Measurements from ENCODE around the gene INO80C.
A peak's percentile ranks its signal among the peaks of the same experiment; 100 is the strongest.

Gene INO80C

GRCh38 chr18:35497370-35498197, at the start of gene INO80C:
TSS of gene INO80C (minus strand) at chr18:35497960. CDS start at chr18:35497874, 86 bp downstream.
- Mint-ChIP-seq H3K4me1 (peaks cover 20% of the 10 kb centered on the region), H3K27ac (peak within 1 kb of the TSS; percentile 96), H3K36me3 (peaks cover 8% of the 10 kb centered on the region), H3K9me3 (no peaks in the 10 kb centered on the region), H3K4me3 (peak within 1 kb of the TSS; percentile 86)
- peak; percentile 96 for ATAC-seq
- DNase-seq (ENCODE audit: low spot score in 2 of 2) = peak; percentile 88 to 95

GRCh38 chr18:35547008-35547605, 49.3 kb upstream of the INO80C start:
- Mint-ChIP-seq H3K4me1 (no peaks in the 10 kb centered on the region), H3K27ac (no peak overlapping the region), H3K4me3 (no peak overlapping the region), H3K9me3 (no peaks in the 10 kb centered on the region), H3K36me3 (no peaks in the 10 kb centered on the region)
- DNase-seq (ENCODE audit: low spot score in 2 of 2) (no peak), ATAC-seq (no peak)

GRCh38 chr18:35542356-35542755, 44.6 kb upstream of the INO80C start:
- no peak for ATAC-seq
- DNase-seq (ENCODE audit: low spot score in 2 of 2) = no peak
- Mint-ChIP-seq H3K4me1 (no peaks in the 10 kb centered on the region), H3K36me3 (no peaks in the 10 kb centered on the region), H3K4me3 (no peak overlapping the region), H3K9me3 (no peaks in the 10 kb centered on the region), H3K27ac (no peak overlapping the region)

GRCh38 chr18:35535297-35535696, 37.5 kb upstream of the INO80C start:
- H3K4me1 Mint-ChIP-seq = peaks cover 6% of the 10 kb centered on the region
- DNase-seq (ENCODE audit: low spot score in 2 of 2) (no peak), ATAC-seq (peak; percentile 64)
- H3K27ac Mint-ChIP-seq = no peak overlapping the region
- H3K4me3 Mint-ChIP-seq = no peak overlapping the region
- H3K9me3 Mint-ChIP-seq = no peaks in the 10 kb centered on the region
- no peaks in the 10 kb centered on the region for H3K36me3 Mint-ChIP-seq

- DNase-seq (ENCODE audit: low spot score in 2 of 2) (no peak), ATAC-seq (no peak)
- H3K4me1 Mint-ChIP-seq = peaks cover 6% of the 10 kb centered on the region
- H3K36me3 Mint-ChIP-seq = no peaks in the 10 kb centered on the region
- no peak overlapping the region for H3K4me3 Mint-ChIP-seq
- no peak overlapping the region for H3K27ac Mint-ChIP-seq
- H3K9me3 Mint-ChIP-seq = peaks cover 4% of the 10 kb centered on the region
Measured at GRCh38 chr18:35533916-35534405, 36.2 kb upstream of the INO80C start.

GRCh38 chr18:35528749-35529274, 31.1 kb upstream of the INO80C start:
- H3K4me3 Mint-ChIP-seq = no peak overlapping the region
- no peak for ATAC-seq
- no peaks in the 10 kb centered on the region for H3K36me3 Mint-ChIP-seq
- DNase-seq (ENCODE audit: low spot score in 2 of 2) = no peak
- H3K4me1 Mint-ChIP-seq = peaks cover 21% of the 10 kb centered on the region
- H3K27ac Mint-ChIP-seq = no peak overlapping the region
- H3K9me3 Mint-ChIP-seq = peaks cover 4% of the 10 kb centered on the region

GRCh38 chr18:35526495-35527059, 28.8 kb upstream of the INO80C start:
- Mint-ChIP-seq H3K9me3 (peaks cover 4% of the 10 kb centered on the region), H3K4me1 (peaks cover 21% of the 10 kb centered on the region), H3K27ac (no peak overlapping the region), H3K4me3 (peak overlapping the region; percentile 19), H3K36me3 (no peaks in the 10 kb centered on the region)
- ATAC-seq (no peak), DNase-seq (ENCODE audit: low spot score in 2 of 2) (no peak)

- no peak for DNase-seq (ENCODE audit: low spot score in 2 of 2)
Measured at GRCh38 chr18:35525795-35526494, 28.2 kb upstream of the INO80C start.

GRCh38 chr18:35524226-35524625, 26.5 kb upstream of the INO80C start:
- DNase-seq (ENCODE audit: low spot score in 2 of 2) = no peak
- no peaks in the 10 kb centered on the region for H3K9me3 Mint-ChIP-seq

More at GRCh38 chr18:35525795-35526494, 28.2 kb upstream of the INO80C start:
- Mint-ChIP-seq H3K27ac (peak overlapping the region; percentile 33), H3K36me3 (no peaks in the 10 kb centered on the region), H3K9me3 (peaks cover 4% of the 10 kb centered on the region), H3K4me1 (peaks cover 21% of the 10 kb centered on the region), H3K4me3 (peak overlapping the region; percentile 19)
- ATAC-seq = no peak

GRCh38 chr18:35522130-35522959, 24.6 kb upstream of the INO80C start:
- peaks cover 21% of the 10 kb centered on the region for H3K4me1 Mint-ChIP-seq
- H3K9me3 Mint-ChIP-seq = no peaks in the 10 kb centered on the region
- no peaks in the 10 kb centered on the region for H3K36me3 Mint-ChIP-seq
- no peak overlapping the region for H3K4me3 Mint-ChIP-seq
- DNase-seq (ENCODE audit: low spot score in 2 of 2) = no peak
- H3K27ac Mint-ChIP-seq = no peak overlapping the region
- ATAC-seq = no peak

More at GRCh38 chr18:35524226-35524625, 26.5 kb upstream of the INO80C start:
- Mint-ChIP-seq H3K27ac (peak overlapping the region; percentile 16), H3K36me3 (no peaks in the 10 kb centered on the region), H3K4me3 (no peak overlapping the region), H3K4me1 (peaks cover 21% of the 10 kb centered on the region)
- ATAC-seq = no peak

GRCh38 chr18:35521133-35521532, 23.4 kb upstream of the INO80C start:
- H3K36me3 Mint-ChIP-seq = no peaks in the 10 kb centered on the region
- H3K9me3 Mint-ChIP-seq = no peaks in the 10 kb centered on the region
- peaks cover 9% of the 10 kb centered on the region for H3K4me1 Mint-ChIP-seq
- H3K27ac Mint-ChIP-seq = no peak overlapping the region
- no peak overlapping the region for H3K4me3 Mint-ChIP-seq
- DNase-seq (ENCODE audit: low spot score in 2 of 2) = peak in 1 of 2 donors; percentile 18
- no peak for ATAC-seq

GRCh38 chr18:35519148-35519899, 21.6 kb upstream of the INO80C start:
- H3K36me3 Mint-ChIP-seq = no peaks in the 10 kb centered on the region
- ATAC-seq (no peak), DNase-seq (ENCODE audit: low spot score in 2 of 2) (peak in 1 of 2 donors; percentile 10)
- H3K4me3 Mint-ChIP-seq = no peak overlapping the region
- H3K9me3 Mint-ChIP-seq = no peaks in the 10 kb centered on the region
- H3K4me1 Mint-ChIP-seq = no peaks in the 10 kb centered on the region
- no peak overlapping the region for H3K27ac Mint-ChIP-seq

GRCh38 chr18:35517715-35518114, 20.0 kb upstream of the INO80C start:
- ATAC-seq = no peak
- H3K4me1 Mint-ChIP-seq = no peaks in the 10 kb centered on the region
- peak in 1 of 2 donors; percentile 18 for DNase-seq (ENCODE audit: low spot score in 2 of 2)
- no peaks in the 10 kb centered on the region for H3K9me3 Mint-ChIP-seq
- no peak overlapping the region for H3K27ac Mint-ChIP-seq
- no peaks in the 10 kb centered on the region for H3K36me3 Mint-ChIP-seq
- no peak overlapping the region for H3K4me3 Mint-ChIP-seq

- no peaks in the 10 kb centered on the region for H3K9me3 Mint-ChIP-seq
- DNase-seq (ENCODE audit: low spot score in 2 of 2) (no peak), ATAC-seq (no peak)
- H3K36me3 Mint-ChIP-seq = no peaks in the 10 kb centered on the region
- no peak overlapping the region for H3K4me3 Mint-ChIP-seq
- no peaks in the 10 kb centered on the region for H3K4me1 Mint-ChIP-seq
- H3K27ac Mint-ChIP-seq = no peak overlapping the region
Measured at GRCh38 chr18:35516789-35517188, 19.0 kb upstream of the INO80C start.

All from stimulated activated effector memory CD8-positive, alpha-beta T cell treated with anti-CD3 and anti-CD28 coated beads, Interleukin-12 subunit alpha, Interleukin-12 subunit beta, amount 100 ng/mL, for 72 hours (primary cell).